Measurements from ENCODE around the gene DNMBP. TPM values are rescaled to one million over a fixed set of nuclear protein-coding genes. Genes with fewer than 3 reads are reported as not detected.

DNMBP gene
- total and polyA plus RNA-seq, 2 experiments from 2014 or later, result 13.9 to 18.2 TPM

DNA sequence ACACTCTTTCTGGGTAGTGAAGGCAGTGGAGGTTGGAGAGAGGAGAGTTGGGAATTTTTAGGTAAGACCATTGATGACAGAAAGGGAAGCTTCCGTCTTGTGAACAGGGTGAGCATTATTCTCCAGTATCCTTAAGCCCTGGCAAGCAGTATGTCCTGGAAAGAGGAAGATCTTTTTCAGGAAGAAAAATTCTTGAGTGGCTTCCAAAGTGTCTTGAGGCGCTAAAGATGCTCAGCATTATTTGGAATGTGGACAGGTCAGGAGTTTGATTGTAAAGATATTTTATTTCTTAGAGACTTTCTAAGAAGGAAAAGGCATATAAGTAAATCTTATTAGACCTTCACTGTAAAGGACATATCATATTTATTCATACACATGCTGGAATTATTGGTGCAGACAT, 173.0 kb downstream of the DNMBP start:
- Histone ChIP-seq H2AFZ (no peak overlapping the region), H3K4me2 (no peak overlapping the region), H3K27me3 (no peaks in the 10 kb centered on the region), H3K27ac (no peak overlapping the region), H3K9me2 (replicated peaks; ENCODE audit: insufficient read depth) (no peaks in the 10 kb centered on the region), H3K9me3 (ENCODE audit: low read depth) (no peaks in the 10 kb centered on the region), H3K79me2 (no peaks in the 10 kb centered on the region), H3K4me3 (no peak overlapping the region), H4K20me1 (ENCODE audit: insufficient read depth, poor library complexity, severe bottlenecking) (no peaks in the 10 kb centered on the region), H3K4me1 (ENCODE audit: insufficient read depth) (no peaks in the 10 kb centered on the region), H3K36me3 (replicated peaks; ENCODE audit: insufficient read depth, low read depth) (peaks cover 4% of the 10 kb centered on the region)
- 92% methylated on average over 2 of the region's 2 CpGs for WGBS (ENCODE audit: low lambda C conversion rate, missing lambda C conversion rate)
- DNase-seq (ENCODE audit: low spot score), result no peak
- no peak for TF ChIP-seq EZH2phosphoT487 (IDR thresholded peaks at IDR 0.05; ENCODE audit: low read depth, severe bottlenecking, unreplicated experiment)
- TF ChIP-seq, protein P1, sequence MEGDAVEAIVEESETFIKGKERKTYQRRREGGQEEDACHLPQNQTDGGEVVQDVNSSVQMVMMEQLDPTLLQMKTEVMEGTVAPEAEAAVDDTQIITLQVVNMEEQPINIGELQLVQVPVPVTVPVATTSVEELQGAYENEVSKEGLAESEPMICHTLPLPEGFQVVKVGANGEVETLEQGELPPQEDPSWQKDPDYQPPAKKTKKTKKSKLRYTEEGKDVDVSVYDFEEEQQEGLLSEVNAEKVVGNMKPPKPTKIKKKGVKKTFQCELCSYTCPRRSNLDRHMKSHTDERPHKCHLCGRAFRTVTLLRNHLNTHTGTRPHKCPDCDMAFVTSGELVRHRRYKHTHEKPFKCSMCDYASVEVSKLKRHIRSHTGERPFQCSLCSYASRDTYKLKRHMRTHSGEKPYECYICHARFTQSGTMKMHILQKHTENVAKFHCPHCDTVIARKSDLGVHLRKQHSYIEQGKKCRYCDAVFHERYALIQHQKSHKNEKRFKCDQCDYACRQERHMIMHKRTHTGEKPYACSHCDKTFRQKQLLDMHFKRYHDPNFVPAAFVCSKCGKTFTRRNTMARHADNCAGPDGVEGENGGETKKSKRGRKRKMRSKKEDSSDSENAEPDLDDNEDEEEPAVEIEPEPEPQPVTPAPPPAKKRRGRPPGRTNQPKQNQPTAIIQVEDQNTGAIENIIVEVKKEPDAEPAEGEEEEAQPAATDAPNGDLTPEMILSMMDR (IDR thresholded peaks at IDR 0.05; ENCODE audit: poor library complexity), result no peak

DNA sequence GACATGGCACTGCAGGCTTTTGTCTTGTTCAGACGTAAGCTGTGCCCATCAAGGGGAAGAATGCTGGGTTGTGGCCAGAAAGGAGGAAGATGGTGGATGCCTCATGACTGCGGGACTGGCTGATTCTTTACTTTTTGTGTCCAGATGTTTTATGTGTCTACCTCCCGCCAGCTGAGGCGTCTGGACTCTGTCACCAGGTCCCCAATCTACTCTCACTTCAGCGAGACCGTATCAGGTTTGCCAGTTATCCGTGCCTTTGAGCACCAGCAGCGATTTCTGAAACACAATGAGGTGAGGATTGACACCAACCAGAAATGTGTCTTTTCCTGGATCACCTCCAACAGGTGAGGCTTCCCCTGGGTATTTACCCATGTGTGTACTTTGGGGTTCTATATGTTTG, 173.8 kb downstream of the DNMBP start:
- H3K4me3 ChIP-seq, result no peak overlapping the region
- H2AFZ ChIP-seq, result no peak overlapping the region
- H3K9me2 ChIP-seq (replicated peaks; ENCODE audit: insufficient read depth), result no peaks in the 10 kb centered on the region
- peaks cover 5% of the 10 kb centered on the region for H3K36me3 ChIP-seq (replicated peaks; ENCODE audit: insufficient read depth, low read depth)
- no peaks in the 10 kb centered on the region for H3K79me2 ChIP-seq
- no peak overlapping the region for H3K4me2 ChIP-seq
- no peak overlapping the region for H3K27ac ChIP-seq
- no peak for DNase-seq (ENCODE audit: low spot score)
- 69% methylated on average over 8 of the region's 8 CpGs for WGBS (ENCODE audit: low lambda C conversion rate, missing lambda C conversion rate)
- H3K4me1 ChIP-seq (ENCODE audit: insufficient read depth), result no peaks in the 10 kb centered on the region
- TF ChIP-seq, protein P1 (IDR thresholded peaks at IDR 0.05; ENCODE audit: poor library complexity), result no peak
- TF ChIP-seq EZH2 (IDR thresholded peaks at IDR 0.05; ENCODE audit: borderline replicate concordance), result no peak
- TF ChIP-seq EZH2phosphoT487 (IDR thresholded peaks at IDR 0.05; ENCODE audit: low read depth, severe bottlenecking, unreplicated experiment), result no peak
- H4K20me1 ChIP-seq (ENCODE audit: insufficient read depth, poor library complexity, severe bottlenecking), result no peaks in the 10 kb centered on the region
- no peaks in the 10 kb centered on the region for H3K27me3 ChIP-seq
- H3K9me3 ChIP-seq (ENCODE audit: low read depth), result no peaks in the 10 kb centered on the region

DNA sequence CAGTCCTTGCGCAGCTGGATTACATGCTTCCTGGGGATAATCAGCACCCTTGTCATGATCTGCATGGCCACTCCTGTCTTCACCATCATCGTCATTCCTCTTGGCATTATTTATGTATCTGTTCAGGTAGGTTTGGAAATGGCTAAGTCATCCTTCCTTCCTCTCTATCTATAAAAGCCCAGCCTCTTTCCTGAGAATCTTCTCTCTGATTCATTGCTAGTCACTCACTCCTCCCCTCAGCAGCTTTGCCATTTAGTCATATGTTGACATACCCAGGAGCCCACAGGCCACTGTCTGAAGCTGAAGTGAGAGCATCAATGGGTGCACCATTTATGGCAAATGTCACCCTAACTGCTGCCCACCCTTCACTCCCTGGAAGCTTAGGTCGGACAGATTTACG, 175.3 kb downstream of the DNMBP start:
- no peaks in the 10 kb centered on the region for H3K9me2 ChIP-seq (replicated peaks; ENCODE audit: insufficient read depth)
- no peaks in the 10 kb centered on the region for H3K9me3 ChIP-seq (ENCODE audit: low read depth)
- no peak overlapping the region for H3K4me2 ChIP-seq
- TF ChIP-seq EZH2 (IDR thresholded peaks at IDR 0.05; ENCODE audit: borderline replicate concordance), result no peak
- TF ChIP-seq, protein P1 (IDR thresholded peaks at IDR 0.05; ENCODE audit: poor library complexity), result no peak
- TF ChIP-seq EZH2phosphoT487 (IDR thresholded peaks at IDR 0.05; ENCODE audit: low read depth, severe bottlenecking, unreplicated experiment), result no peak
- H3K27me3 ChIP-seq, result no peaks in the 10 kb centered on the region
- no peak overlapping the region for H3K4me3 ChIP-seq
- no peaks in the 10 kb centered on the region for H3K79me2 ChIP-seq
- no peak overlapping the region for H3K27ac ChIP-seq
- no peaks in the 10 kb centered on the region for H3K4me1 ChIP-seq (ENCODE audit: insufficient read depth)
- no peaks in the 10 kb centered on the region for H4K20me1 ChIP-seq (ENCODE audit: insufficient read depth, poor library complexity, severe bottlenecking)
- 94% methylated on average over 4 of the region's 4 CpGs for WGBS (ENCODE audit: low lambda C conversion rate, missing lambda C conversion rate)
- H3K36me3 ChIP-seq (replicated peaks; ENCODE audit: insufficient read depth, low read depth), result peaks cover 5% of the 10 kb centered on the region
- no peak overlapping the region for H2AFZ ChIP-seq
- DNase-seq (ENCODE audit: low spot score), result no peak

DNA sequence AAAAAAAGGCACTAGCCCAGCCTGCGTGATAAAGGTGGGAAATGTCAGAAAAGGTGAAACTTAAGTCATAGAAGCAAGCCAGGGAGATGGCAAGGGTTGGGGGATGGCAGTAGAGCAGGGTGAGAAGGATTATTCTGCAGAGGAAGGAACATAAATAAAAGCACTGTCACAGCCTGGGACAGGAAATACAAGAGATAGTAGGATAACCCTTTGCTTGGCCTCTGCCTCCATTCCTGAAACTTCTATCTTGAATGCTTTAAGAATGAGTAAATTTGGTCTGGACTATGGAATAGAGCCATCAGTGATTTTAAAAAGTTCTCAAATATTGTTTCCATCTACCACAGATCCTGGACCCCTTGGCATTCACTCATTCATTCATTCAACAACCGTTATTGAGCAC, 177.3 kb downstream of the DNMBP start:
- TF ChIP-seq EZH2phosphoT487 (IDR thresholded peaks at IDR 0.05; ENCODE audit: low read depth, severe bottlenecking, unreplicated experiment) (no peak), EZH2 (IDR thresholded peaks at IDR 0.05; ENCODE audit: borderline replicate concordance) (no peak)
- TF ChIP-seq, protein P1 (IDR thresholded peaks at IDR 0.05; ENCODE audit: poor library complexity), result no peak
- no peaks in the 10 kb centered on the region for H3K79me2 ChIP-seq
- no peak for DNase-seq (ENCODE audit: low spot score)
- H2AFZ ChIP-seq, result no peak overlapping the region
- no peaks in the 10 kb centered on the region for H3K9me2 ChIP-seq (replicated peaks; ENCODE audit: insufficient read depth)
- H3K4me3 ChIP-seq, result no peak overlapping the region
- H3K27me3 ChIP-seq, result no peaks in the 10 kb centered on the region
- H4K20me1 ChIP-seq (ENCODE audit: insufficient read depth, poor library complexity, severe bottlenecking), result no peaks in the 10 kb centered on the region
- no peaks in the 10 kb centered on the region for H3K4me1 ChIP-seq (ENCODE audit: insufficient read depth)
- no peak overlapping the region for H3K4me2 ChIP-seq
- no peak overlapping the region for H3K27ac ChIP-seq
- 91% methylated on average over 2 of the region's 2 CpGs for WGBS (ENCODE audit: low lambda C conversion rate, missing lambda C conversion rate)
- H3K36me3 ChIP-seq (replicated peaks; ENCODE audit: insufficient read depth, low read depth), result peaks cover 5% of the 10 kb centered on the region
- H3K9me3 ChIP-seq (ENCODE audit: low read depth), result no peaks in the 10 kb centered on the region

Data from hepatocyte (in vitro differentiated cells).